HG03196 (cell line): Measurements from ENCODE around the gene C1orf56.

Experiments used
- ATAC-seq: cut with Tn5 transposase; IDR thresholded peaks from one replicate; pipeline ENCODE4 v1.9.1; 2021; ENCODE audit not compliant: unreplicated experiment

C1orf56 gene

GRCh38 chr1:151024540-151025146 is 22.9 kb upstream of the C1orf56 start:
- ATAC-seq, result no peak

GRCh38 chr1:151026460-151026859 is 21.1 kb upstream of the C1orf56 start:
- no peak for ATAC-seq

- no peak for ATAC-seq
These were observed 15.4 kb upstream of the C1orf56 start for GRCh38 chr1:151032164-151032563.

GRCh38 chr1:151035167-151035566 is 12.4 kb upstream of the C1orf56 start:
- no peak for ATAC-seq

GRCh38 chr1:151036356-151036755 is 11.2 kb upstream of the C1orf56 start, which contains the start of gene BNIPL:
Gene BNIPL (plus strand): TSS chr1:151036586. CDS start chr1:151036726, 140 bp downstream.
- no peak for ATAC-seq

- no peak for ATAC-seq
These were observed 10.5 kb upstream of the C1orf56 start for GRCh38 chr1:151037032-151037431.

GRCh38 chr1:151039521-151039920 is 8.0 kb upstream of the C1orf56 start:
- no peak for ATAC-seq

- ATAC-seq, result no peak
These were observed 4.4 kb upstream of the C1orf56 start for GRCh38 chr1:151043163-151043562.

- peak; percentile 46 for ATAC-seq
These were observed 534 bp downstream of the C1orf56 start for GRCh38 chr1:151047925-151048644.

GRCh38 chr1:151048645-151049032 is 1.1 kb downstream of the C1orf56 start:
- ATAC-seq, result no peak

- ATAC-seq, result no peak
These were observed 1.9 kb downstream of the C1orf56 start for GRCh38 chr1:151049458-151049857.

GRCh38 chr1:151050051-151050688 is 2.6 kb downstream of the C1orf56 start:
- ATAC-seq, result no peak

GRCh38 chr1:151051356-151052009 is 3.9 kb downstream of the C1orf56 start:
- no peak for ATAC-seq

- ATAC-seq, result no peak
These were observed 7.5 kb downstream of the C1orf56 start for GRCh38 chr1:151054971-151055547.

- ATAC-seq, result no peak
These were observed 8.0 kb downstream of the C1orf56 start for GRCh38 chr1:151055581-151055980.

- ATAC-seq, result no peak
These were observed 8.6 kb downstream of the C1orf56 start for GRCh38 chr1:151056149-151056548.

- no peak for ATAC-seq
These were observed 11.1 kb downstream of the C1orf56 start for GRCh38 chr1:151058692-151059091.

GRCh38 chr1:151059109-151060006 is 11.8 kb downstream of the C1orf56 start, which contains the start of gene CDC42SE1:
Gene CDC42SE1 (minus strand): TSS chr1:151059622. CDS start chr1:151055730, 3,892 bp downstream.
- ATAC-seq, result peak; percentile 70

GRCh38 chr1:151060007-151060656 is 12.6 kb downstream of the C1orf56 start, which contains the start of gene MLLT11:
Gene MLLT11 (plus strand): TSS chr1:151060397. CDS start chr1:151067225, 6,828 bp downstream.
- no peak for ATAC-seq
